GM19193 (cell line): ENCODE data around the gene UNC5C.

Source experiments
- POLR2A ChIP-seq: IDR thresholded peaks from 4 replicates; pipeline ENCODE4 v1.6.1; 2011; ENCODE audit not compliant: insufficient read depth, insufficient read length; ENCODE audit errors: extremely low read depth

Gene UNC5C

GRCh38 chr4:95548738-95549245 is at the start of gene UNC5C:
UNC5C (minus strand) TSS chr4:95548973.
- TF ChIP-seq POLR2A: no peak

GRCh38 chr4:95596676-95597075 is 47.9 kb upstream of the UNC5C start:
- no peak for TF ChIP-seq POLR2A

GRCh38 chr4:95594629-95595028 is 45.9 kb upstream of the UNC5C start:
- TF ChIP-seq POLR2A: no peak

- no peak for TF ChIP-seq POLR2A
Measured at GRCh38 chr4:95594013-95594412, 45.2 kb upstream of the UNC5C start.

- TF ChIP-seq POLR2A: no peak
Measured at GRCh38 chr4:95591278-95591677, 42.5 kb upstream of the UNC5C start.

GRCh38 chr4:95590615-95591014 is 41.8 kb upstream of the UNC5C start:
- no peak for TF ChIP-seq POLR2A

- TF ChIP-seq POLR2A: no peak
Measured at GRCh38 chr4:95585016-95585695, 36.4 kb upstream of the UNC5C start.

- no peak for TF ChIP-seq POLR2A
Measured at GRCh38 chr4:95580226-95580625, 31.5 kb upstream of the UNC5C start.

GRCh38 chr4:95572304-95572991 is 23.7 kb upstream of the UNC5C start:
- TF ChIP-seq POLR2A: no peak

GRCh38 chr4:95571577-95571976 is 22.8 kb upstream of the UNC5C start:
- TF ChIP-seq POLR2A: no peak

GRCh38 chr4:95563638-95564337 is 15.0 kb upstream of the UNC5C start:
- TF ChIP-seq POLR2A: no peak

- TF ChIP-seq POLR2A: no peak
Measured at GRCh38 chr4:95560774-95561173, 12.0 kb upstream of the UNC5C start.

- no peak for TF ChIP-seq POLR2A
Measured at GRCh38 chr4:95556207-95556859, 7.6 kb upstream of the UNC5C start.

GRCh38 chr4:95552942-95553550 is 4.3 kb upstream of the UNC5C start:
- no peak for TF ChIP-seq POLR2A

GRCh38 chr4:95551653-95552052 is 2.9 kb upstream of the UNC5C start:
- no peak for TF ChIP-seq POLR2A
